CD4-positive, alpha-beta memory T cell (primary cell): Measurements from ENCODE around the gene EMC10. TPM values are rescaled to one million over a fixed set of nuclear protein-coding genes. Genes with fewer than 3 reads are reported as not detected.

Experiments used
- CTCF ChIA-PET: fragments of 350-600 bp; sonication (Branson Sonifier 250); formaldehyde crosslinking; loops from one replicate; lab custom pipeline; 2021; ENCODE audit warnings: inconsistent platforms; ENCODE audit not compliant: partially characterized antibody; lab: Charles Lee
- POLR2A ChIA-PET: fragments of 350-600 bp; sonication (Branson Sonifier 250); formaldehyde crosslinking; loops from one replicate; lab custom pipeline; 2021; ENCODE audit not compliant: partially characterized antibody; lab: Charles Lee
- DNase-seq, 5 donors: peaks; one replicate each; pipeline versions ENCODE4 v3.0.0 to v3.0.0-alpha.2; 2020 to 2022; ENCODE audit warnings: mixed read lengths in 1 of 5
- H3K27ac ChIP-seq: one replicate; pipeline ENCODE4 v1.7.0; 2013; ENCODE audit warnings: low read depth, low read length
- H3K27me3 ChIP-seq: 2 replicates; pipeline ENCODE4 v1.7.0; 2013; ENCODE audit warnings: mild to moderate bottlenecking, low read length, moderate library complexity; ENCODE audit not compliant: insufficient read depth
- H3K36me3 ChIP-seq: 2 replicates; pipeline ENCODE4 v1.7.0; 2013; ENCODE audit warnings: mild to moderate bottlenecking, low read length, moderate library complexity; ENCODE audit not compliant: insufficient read depth
- H3K4me1 ChIP-seq: 2 replicates; pipeline ENCODE4 v1.7.0; 2013; ENCODE audit warnings: mild to moderate bottlenecking, low read length, moderate library complexity; ENCODE audit not compliant: insufficient read depth
- H3K4me3 ChIP-seq, 2 donors: one replicate each; pipeline ENCODE4 v1.7.0; 2013; ENCODE audit warnings: low read length in 2 of 2, mild to moderate bottlenecking in 1 of 2
- H3K9me3 ChIP-seq, 2 donors: one replicate each; pipeline ENCODE4 v1.7.0; 2013; ENCODE audit warnings: low read length in 2 of 2, control low read depth in 1 of 2; ENCODE audit not compliant: control insufficient read depth in 1 of 2
- H3K27ac Mint-ChIP-seq, 7 donors: one replicate each; pipeline ENCODE4 v1.8.0; 2020 to 2021; ENCODE audit warnings: mixed read lengths in 7 of 7, mild to moderate bottlenecking in 6 of 7, inconsistent platforms in 3 of 7, moderate library complexity in 3 of 7
- H3K27me3 Mint-ChIP-seq, 2 donors: one replicate each; pipeline ENCODE4 v1.8.0; 2020 to 2021; ENCODE audit warnings: mixed read lengths in 2 of 2
- H3K36me3 Mint-ChIP-seq, 2 donors: one replicate each; pipeline ENCODE4 v1.8.0; 2020 to 2021; ENCODE audit warnings: mixed read lengths in 2 of 2, inconsistent platforms in 1 of 2, mild to moderate bottlenecking in 1 of 2
- H3K4me1 Mint-ChIP-seq, 4 donors: one replicate each; pipeline ENCODE4 v1.8.0; 2020 to 2021; ENCODE audit warnings: mixed read lengths in 4 of 4, mild to moderate bottlenecking in 1 of 4
- H3K4me3 Mint-ChIP-seq, 8 donors: one replicate each; pipeline ENCODE4 v1.8.0; 2020 to 2021; ENCODE audit warnings: mixed read lengths in 8 of 8, mild to moderate bottlenecking in 7 of 8, moderate library complexity in 6 of 8, inconsistent platforms in 3 of 8
- H3K9me3 Mint-ChIP-seq, 8 donors: one replicate each; pipeline ENCODE4 v1.8.0; 2020 to 2021; ENCODE audit warnings: mixed read lengths in 8 of 8, mild to moderate bottlenecking in 5 of 8, inconsistent platforms in 3 of 8, moderate library complexity in 1 of 8
- intact Hi-C: fragments of 100-400 bp; cut with micrococcal nuclease; formaldehyde crosslinking; loops from one replicate; pipeline ENCODE4 v1.15.1; 2023
- polyA plus RNA-seq, 2 donors: library from polyadenylated mRNA; unstranded; fragments of 300-500 nt; fragmentation: Illumina TruSeq; gene quantifications; one replicate each; pipeline ENCODE4 v1.2.3, GENCODE V29; 2021
- total RNA-seq, 2 experiments: library from RNA; stranded (reverse); gene quantifications; one replicate each; pipeline ENCODE4 v1.2.3, GENCODE V29; 2021

The EMC10 gene
- total and polyA plus RNA-seq, 4 experiments from 2014 or later = 7.8 to 92.6 (median 46.9) TPM

- Mint-ChIP-seq H3K9me3 (no peaks in the 10 kb centered on the region), H3K4me3 (peak overlapping the region in 6 of 8 donors; percentile 18 to 72 (median 52)), H3K4me1 (peaks cover 19 to 38% (median 22%) of the 10 kb centered on the region in 4 donors), H3K36me3 (peaks cover 7 to 14% of the 10 kb centered on the region in 2 donors), H3K27me3 (no peaks in the 10 kb centered on the region), H3K27ac (peak overlapping the region; percentile 50 to 92 (median 78))
- ChIA-PET POLR2A (no interaction called here), CTCF (no interaction called here)
- Histone ChIP-seq H3K4me3 (no peak overlapping the region), H3K27me3 (no peaks in the 10 kb centered on the region), H3K4me1 (peaks cover 12% of the 10 kb centered on the region), H3K27ac (no peak overlapping the region), H3K36me3 (no peaks in the 10 kb centered on the region), H3K9me3 (no peaks in the 10 kb centered on the region)
- no peak for DNase-seq
- intact Hi-C loops = no loop called here
Measured at GRCh38 chr19:50492303-50493052, 16.2 kb downstream of the EMC10 start.

DNA sequence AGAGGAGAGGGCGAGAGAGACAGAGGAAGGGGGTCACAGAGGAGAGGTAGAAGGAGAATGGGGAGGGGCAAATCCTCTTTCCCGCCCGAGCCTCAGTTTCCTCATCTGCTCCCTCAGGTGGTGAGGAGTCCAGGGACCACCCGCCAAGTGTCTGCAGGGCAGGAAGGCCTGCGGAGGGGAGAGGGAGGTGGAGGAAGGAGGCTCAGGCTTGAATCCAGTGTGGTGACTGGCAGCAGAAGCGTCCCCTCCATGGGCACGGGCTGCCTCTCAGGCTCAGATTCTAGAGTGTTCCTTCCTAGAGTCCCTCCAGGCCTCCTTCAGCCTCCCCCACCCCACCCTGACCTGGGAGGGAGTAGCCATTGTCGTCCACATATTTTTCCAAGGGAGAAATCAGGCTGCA, 16.9 kb downstream of the EMC10 start:
- peaks cover 12% of the 10 kb centered on the region for H3K4me1 ChIP-seq
- H3K27ac ChIP-seq = no peak overlapping the region
- no peak for DNase-seq
- Mint-ChIP-seq H3K36me3 (peaks cover 7 to 14% of the 10 kb centered on the region in 2 donors), H3K4me1 (peaks cover 19 to 35% (median 21%) of the 10 kb centered on the region in 4 donors), H3K27ac (no peak overlapping the region), H3K9me3 (no peaks in the 10 kb centered on the region), H3K27me3 (no peaks in the 10 kb centered on the region), H3K4me3 (no peak overlapping the region)
- CTCF ChIA-PET = no interaction called here
- H3K36me3 ChIP-seq = no peaks in the 10 kb centered on the region
- no peak overlapping the region for H3K4me3 ChIP-seq
- no peaks in the 10 kb centered on the region for H3K9me3 ChIP-seq
- H3K27me3 ChIP-seq = no peaks in the 10 kb centered on the region
- intact Hi-C loops = no loop called here
- POLR2A ChIA-PET = no interaction called here

DNA sequence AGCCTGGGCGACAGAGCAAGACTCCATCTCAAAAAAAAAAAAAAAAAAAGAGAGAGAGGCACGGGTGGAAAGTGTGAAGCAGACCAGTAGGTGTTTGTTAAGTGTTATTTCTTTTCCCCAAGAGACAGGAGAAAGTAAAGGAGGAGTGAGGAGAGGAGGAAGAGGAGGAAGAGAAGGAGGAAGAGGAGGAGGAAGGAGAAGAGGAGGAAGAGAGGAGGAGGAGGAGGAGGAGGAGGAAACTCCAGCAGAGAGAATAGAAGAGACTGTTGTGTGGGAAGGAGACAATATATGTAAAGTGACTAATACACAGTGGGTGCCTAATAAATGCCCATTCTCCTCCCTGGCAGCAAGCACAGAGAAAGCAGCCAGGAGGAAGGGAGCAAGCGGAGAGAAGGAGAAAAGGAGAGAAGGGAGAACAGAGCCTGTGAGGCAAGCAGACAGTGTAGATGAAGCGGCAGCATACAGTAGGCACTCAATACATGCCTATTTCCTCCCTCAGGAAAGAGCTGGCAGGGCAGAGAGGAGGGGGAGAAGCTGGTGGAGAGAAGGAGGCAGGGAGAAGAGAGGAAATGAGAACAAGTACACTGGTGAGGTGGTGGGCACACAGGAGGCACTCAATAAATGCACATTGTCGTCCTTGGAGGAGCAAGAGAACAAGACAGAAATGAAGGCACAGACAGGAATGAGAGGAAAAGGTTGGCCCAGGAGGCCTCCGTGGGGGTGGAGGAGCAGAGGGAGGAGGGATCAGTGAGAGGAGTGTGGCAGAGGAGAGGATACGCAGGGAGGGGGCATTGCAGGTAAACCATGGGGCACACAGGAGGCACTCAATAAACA, 18.1 kb downstream of the EMC10 start:
- Histone ChIP-seq H3K27ac (no peak overlapping the region), H3K4me3 (no peak overlapping the region), H3K27me3 (no peaks in the 10 kb centered on the region), H3K9me3 (no peaks in the 10 kb centered on the region), H3K4me1 (peaks cover 12% of the 10 kb centered on the region), H3K36me3 (no peaks in the 10 kb centered on the region)
- no peak for DNase-seq
- Mint-ChIP-seq H3K4me1 (peaks cover 15 to 27% (median 20%) of the 10 kb centered on the region in 4 donors), H3K27ac (peak overlapping the region in 3 of 7 donors; percentile 23 to 58 (median 37)), H3K4me3 (peak overlapping the region in 1 of 8 donors; percentile 28), H3K27me3 (no peaks in the 10 kb centered on the region), H3K9me3 (no peaks in the 10 kb centered on the region), H3K36me3 (peaks cover 3 to 10% of the 10 kb centered on the region in 2 donors)
- ChIA-PET POLR2A (no interaction called here), CTCF (no interaction called here)
- intact Hi-C loops = no loop called here

- H3K36me3 ChIP-seq = no peaks in the 10 kb centered on the region
- H3K36me3 Mint-ChIP-seq = peaks cover 3 to 7% of the 10 kb centered on the region in 2 donors
- peaks cover 12% of the 10 kb centered on the region for H3K4me1 ChIP-seq
- H3K27ac Mint-ChIP-seq = no peak overlapping the region
- no peaks in the 10 kb centered on the region for H3K9me3 ChIP-seq
- POLR2A ChIA-PET = no interaction called here
- no peak for DNase-seq
- peaks cover 12 to 23% (median 20%) of the 10 kb centered on the region in 4 donors for H3K4me1 Mint-ChIP-seq
- no peak overlapping the region for H3K27ac ChIP-seq
- intact Hi-C loops = no loop called here
- no peaks in the 10 kb centered on the region for H3K27me3 ChIP-seq
- H3K9me3 Mint-ChIP-seq = no peaks in the 10 kb centered on the region
- H3K4me3 ChIP-seq = no peak overlapping the region
- H3K4me3 Mint-ChIP-seq = no peak overlapping the region
- H3K27me3 Mint-ChIP-seq = no peaks in the 10 kb centered on the region
- CTCF ChIA-PET = no interaction called here
Measured at GRCh38 chr19:50495020-50495531, 18.8 kb downstream of the EMC10 start.

- Mint-ChIP-seq H3K4me3 (no peak overlapping the region), H3K4me1 (peaks cover 10 to 11% (median 11%) of the 10 kb centered on the region in 4 donors), H3K27ac (peak overlapping the region in 1 of 7 donors; percentile 29), H3K27me3 (no peaks in the 10 kb centered on the region), H3K9me3 (no peaks in the 10 kb centered on the region), H3K36me3 (peaks cover 3 to 7% of the 10 kb centered on the region in 2 donors)
- CTCF ChIA-PET = no interaction called here
- intact Hi-C loops = no loop called here
- POLR2A ChIA-PET = interaction anchor here (1.4 kb wide), 1 partner anchor 15 kb away, joined by 5 read pairs; the partner anchor contains the start of gene JOSD2
- peak in 1 of 5 donors; percentile 9 for DNase-seq
- Histone ChIP-seq H3K4me3 (no peak overlapping the region), H3K27ac (no peak overlapping the region), H3K4me1 (peaks cover 9% of the 10 kb centered on the region), H3K9me3 (no peaks in the 10 kb centered on the region), H3K36me3 (no peaks in the 10 kb centered on the region), H3K27me3 (no peaks in the 10 kb centered on the region)
Measured at GRCh38 chr19:50496189-50497021, 20.1 kb downstream of the EMC10 start.

DNA sequence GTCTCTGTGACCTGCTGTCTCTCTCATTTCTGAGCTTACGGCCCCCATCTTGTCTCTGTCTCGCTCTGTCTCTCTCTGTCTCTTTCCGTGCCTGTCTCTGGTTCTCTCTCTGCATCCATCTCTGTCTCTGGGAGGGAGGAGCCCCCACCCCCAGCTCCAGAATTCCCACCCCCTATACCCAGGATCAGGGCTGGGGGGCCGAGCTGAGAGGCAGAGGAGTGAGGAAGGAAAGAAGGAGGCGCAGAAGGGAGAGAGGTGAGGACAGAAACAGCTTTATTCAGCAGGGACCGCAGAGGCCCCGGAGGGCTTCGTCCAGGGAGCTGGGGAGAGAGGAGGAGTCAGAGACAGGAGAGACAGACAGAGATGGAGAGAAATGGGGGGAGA, 20.7 kb downstream of the EMC10 start:
- no peaks in the 10 kb centered on the region for H3K9me3 ChIP-seq
- no peak overlapping the region for H3K27ac ChIP-seq
- intact Hi-C loops = no loop called here
- H3K36me3 Mint-ChIP-seq = peaks cover 1 to 7% of the 10 kb centered on the region in 2 donors
- H3K4me1 ChIP-seq = peaks cover 3% of the 10 kb centered on the region
- no peak overlapping the region for H3K4me3 Mint-ChIP-seq
- no peaks in the 10 kb centered on the region for H3K36me3 ChIP-seq
- peak in 1 of 5 donors; percentile 2 for DNase-seq
- no peak overlapping the region for H3K4me3 ChIP-seq
- no peaks in the 10 kb centered on the region for H3K27me3 Mint-ChIP-seq
- peaks cover 4 to 5% (median 5%) of the 10 kb centered on the region in 4 donors for H3K4me1 Mint-ChIP-seq
- ChIA-PET POLR2A (interaction anchor here (1.4 kb wide), 1 partner anchor 14 kb away, joined by 5 read pairs; the partner anchor contains the start of gene JOSD2), CTCF (no interaction called here)
- H3K9me3 Mint-ChIP-seq = no peaks in the 10 kb centered on the region
- H3K27me3 ChIP-seq = no peaks in the 10 kb centered on the region
- H3K27ac Mint-ChIP-seq = no peak overlapping the region
